ENCODE results near the gene WDR88. TPM values are rescaled to one million over a fixed set of nuclear protein-coding genes. Genes with fewer than 3 reads are reported as not detected.
"Not testable (repeated sequence)": the region's sequence is repeated elsewhere in the genome, so short reads cannot be mapped to it uniquely, and the experiment has no call there.

The WDR88 gene
- total and polyA plus RNA-seq, 12 donors, result 0.03 to 0.11 TPM; not detected in 10

GRCh38 chr19:33186431-33187182 lies 54.7 kb downstream of the WDR88 start:
- peak in 2 of 7 donors; percentile 6 to 7 for DNase-seq
- H3K36me3 ChIP-seq (replicated peaks in 1 of 2), result no peaks in the 10 kb centered on the region
- H3K4me3 ChIP-seq, result no peak overlapping the region
- H3K27me3 ChIP-seq, result no peaks in the 10 kb centered on the region
- H3K27ac ChIP-seq, result no peak overlapping the region
- no peaks in the 10 kb centered on the region for H3K9me3 ChIP-seq (replicated peaks in 1 of 3)
- TF ChIP-seq, protein P1, sequence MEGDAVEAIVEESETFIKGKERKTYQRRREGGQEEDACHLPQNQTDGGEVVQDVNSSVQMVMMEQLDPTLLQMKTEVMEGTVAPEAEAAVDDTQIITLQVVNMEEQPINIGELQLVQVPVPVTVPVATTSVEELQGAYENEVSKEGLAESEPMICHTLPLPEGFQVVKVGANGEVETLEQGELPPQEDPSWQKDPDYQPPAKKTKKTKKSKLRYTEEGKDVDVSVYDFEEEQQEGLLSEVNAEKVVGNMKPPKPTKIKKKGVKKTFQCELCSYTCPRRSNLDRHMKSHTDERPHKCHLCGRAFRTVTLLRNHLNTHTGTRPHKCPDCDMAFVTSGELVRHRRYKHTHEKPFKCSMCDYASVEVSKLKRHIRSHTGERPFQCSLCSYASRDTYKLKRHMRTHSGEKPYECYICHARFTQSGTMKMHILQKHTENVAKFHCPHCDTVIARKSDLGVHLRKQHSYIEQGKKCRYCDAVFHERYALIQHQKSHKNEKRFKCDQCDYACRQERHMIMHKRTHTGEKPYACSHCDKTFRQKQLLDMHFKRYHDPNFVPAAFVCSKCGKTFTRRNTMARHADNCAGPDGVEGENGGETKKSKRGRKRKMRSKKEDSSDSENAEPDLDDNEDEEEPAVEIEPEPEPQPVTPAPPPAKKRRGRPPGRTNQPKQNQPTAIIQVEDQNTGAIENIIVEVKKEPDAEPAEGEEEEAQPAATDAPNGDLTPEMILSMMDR (IDR thresholded peaks at IDR 0.05), result no peak
- no peak for TF ChIP-seq POLR2A (IDR thresholded peaks at IDR 0.05)
- intact Hi-C loops (cut with DNase I), result loop anchor here in 1 of 2 donors (5.0 kb wide), 1 partner anchor 44 kb away; no protein-coding TSS in a partner anchor
- 56 to 61% (median 60%) methylated on average over 11 of the region's 11 CpGs for WGBS, 4 donors
- H3K4me1 ChIP-seq (replicated peaks in 1 of 2), result peaks cover 0 to 2% of the 10 kb centered on the region in 2 donors

DNA sequence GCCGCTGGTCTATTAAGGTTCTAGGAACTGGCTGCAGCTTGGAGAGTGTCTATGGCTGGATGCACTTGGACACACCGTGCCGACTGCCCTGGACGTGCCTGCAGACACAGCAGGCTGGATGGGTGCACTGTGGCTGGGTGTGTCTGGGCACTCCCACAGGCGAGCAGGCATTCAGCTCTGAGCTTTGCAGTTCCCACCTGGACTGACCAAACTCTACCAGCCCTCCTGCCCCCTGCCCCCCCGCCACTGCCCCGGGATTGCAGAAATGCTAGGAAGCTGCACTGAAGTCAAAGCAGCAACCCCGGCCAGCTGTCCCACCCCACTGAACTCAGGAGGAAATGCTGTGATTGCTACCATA lies 55.2 kb downstream of the WDR88 start:
- no peaks in the 10 kb centered on the region for H3K27me3 ChIP-seq
- TF ChIP-seq, protein P1 (IDR thresholded peaks at IDR 0.05), result no peak
- no peak for TF ChIP-seq POLR2A (IDR thresholded peaks at IDR 0.05)
- no peaks in the 10 kb centered on the region for H3K36me3 ChIP-seq (replicated peaks in 1 of 2)
- 54 to 75% (median 64%) methylated on average over 7 to 8 of the region's 8 CpGs for WGBS, 4 donors
- H3K4me1 ChIP-seq (replicated peaks in 1 of 2), result peaks cover 0 to 2% of the 10 kb centered on the region in 2 donors
- DNase-seq, result peak in 2 of 7 donors; percentile 7 to 11
- H3K4me3 ChIP-seq, result no peak overlapping the region
- H3K9me3 ChIP-seq (replicated peaks in 1 of 3), result no peaks in the 10 kb centered on the region
- intact Hi-C loops (cut with DNase I), result loop anchor here in 1 of 2 donors (5.0 kb wide), 1 partner anchor 45 kb away; no protein-coding TSS in a partner anchor
- no peak overlapping the region for H3K27ac ChIP-seq

DNA sequence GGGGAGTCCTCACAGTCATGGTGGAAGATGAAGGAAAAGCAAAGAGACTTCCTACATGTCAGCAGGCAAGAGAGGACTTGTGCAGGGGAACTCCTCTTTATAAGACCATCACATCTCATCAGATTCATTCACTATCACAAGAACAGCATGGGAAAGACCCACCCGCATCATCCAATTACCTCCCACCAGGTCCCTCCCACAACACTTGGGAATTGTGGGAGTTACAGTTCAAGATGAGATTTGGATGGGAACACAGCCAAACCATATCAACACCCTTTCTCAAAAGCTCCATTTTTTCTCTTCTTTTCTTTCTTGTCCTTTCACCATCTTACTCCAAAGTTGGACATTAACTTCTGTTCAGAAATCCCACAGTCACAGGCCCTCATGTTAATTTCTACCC lies 57.5 kb downstream of the WDR88 start:
- WGBS, 4 donors, result 0 to 33% (median 0%) methylated on average over 1 of the region's 1 CpG; no CpG with 5 or more reads in 1 of the 4 donors
- H3K4me3 ChIP-seq, result no peak overlapping the region
- no peaks in the 10 kb centered on the region for H3K9me3 ChIP-seq (replicated peaks in 1 of 3)
- no peaks in the 10 kb centered on the region for H3K4me1 ChIP-seq (replicated peaks in 1 of 2)
- TF ChIP-seq POLR2A (IDR thresholded peaks at IDR 0.05), result no peak
- TF ChIP-seq, protein P1 (IDR thresholded peaks at IDR 0.05), result no peak
- no peak for DNase-seq
- intact Hi-C loops (cut with DNase I), result loop anchor here in 1 of 2 donors (5.0 kb wide), 1 partner anchor 47 kb away; no protein-coding TSS in a partner anchor
- H3K27ac ChIP-seq, result no peak overlapping the region
- H3K27me3 ChIP-seq, result no peaks in the 10 kb centered on the region
- H3K36me3 ChIP-seq (replicated peaks in 1 of 2), result no peaks in the 10 kb centered on the region

DNA sequence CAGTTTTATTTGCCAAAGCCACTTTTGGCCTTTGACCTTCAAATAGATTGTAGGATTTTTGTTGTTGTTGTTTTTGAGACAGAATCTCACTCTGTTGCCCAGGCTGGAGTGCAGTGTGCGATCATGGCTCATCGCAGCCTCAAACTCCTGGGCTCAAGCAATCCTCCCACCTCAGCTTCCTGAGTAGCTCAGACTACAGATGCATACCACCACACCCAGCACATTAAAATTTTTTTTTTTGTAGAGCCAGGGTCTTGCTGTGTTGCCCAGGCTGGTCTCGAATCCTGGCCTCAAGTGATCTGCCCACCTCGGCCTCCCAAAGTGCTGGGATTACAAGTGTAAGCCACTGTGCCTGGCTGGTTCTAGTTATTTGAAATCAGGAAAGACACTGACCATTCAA lies 59.2 kb downstream of the WDR88 start:
- not testable (repeated sequence) for H3K36me3 ChIP-seq (replicated peaks in 1 of 2); H3K9me3 ChIP-seq (replicated peaks in 1 of 3); H3K27me3 ChIP-seq; DNase-seq; H3K4me3 ChIP-seq; H3K4me1 ChIP-seq (replicated peaks in 1 of 2); H3K27ac ChIP-seq
- 81 to 98% (median 86%) methylated on average over 3 to 4 of the region's 4 CpGs for WGBS, 4 donors
- intact Hi-C loops (cut with DNase I), result loop anchor here in 1 of 2 donors (10.0 kb wide), 1 partner anchor 216 kb away; the partner anchor contains the start of genes CEP89 and FAAP24
